BLaER1 (cell line): Measurements from ENCODE around the gene CD40.

Experiments used
- H3K27ac ChIP-seq: shearing (Covaris generic); formaldehyde crosslinking; 2 replicates; pipeline ENCODE4 v1.8.1; 2022
- H3K27me3 ChIP-seq: shearing (Covaris generic); formaldehyde crosslinking; 2 replicates; pipeline ENCODE4 v1.8.1; 2022
- H3K36me3 ChIP-seq: shearing (Covaris generic); formaldehyde crosslinking; 2 replicates; pipeline ENCODE4 v1.8.1; 2022
- H3K4me1 ChIP-seq: shearing (Covaris generic); formaldehyde crosslinking; 2 replicates; pipeline ENCODE4 v1.8.1; 2022
- H3K4me2 ChIP-seq: shearing (Covaris generic); formaldehyde crosslinking; 2 replicates; pipeline ENCODE4 v1.8.1; 2022
- H3K4me3 ChIP-seq: shearing (Covaris generic); formaldehyde crosslinking; 2 replicates; pipeline ENCODE4 v1.8.1; 2022
- H3K9ac ChIP-seq: shearing (Covaris generic); formaldehyde crosslinking; 2 replicates; pipeline ENCODE4 v1.8.1; 2022
- H3K9me3 ChIP-seq: shearing (Covaris generic); formaldehyde crosslinking; 2 replicates; pipeline ENCODE4 v1.8.1; 2022
- H4K20me1 ChIP-seq: shearing (Covaris generic); formaldehyde crosslinking; 2 replicates; pipeline ENCODE4 v1.8.1; 2022
- Cebpa-rat ChIP-seq: shearing (Covaris generic); IDR thresholded peaks from 2 replicates; pipeline ENCODE4 v1.8.1; 2022

The CD40 gene

GRCh38 chr20:46130534-46130933 lies 12.4 kb downstream of the CD40 start:
- Histone ChIP-seq H3K4me3 (no peak overlapping the region), H3K27me3 (no peaks in the 10 kb centered on the region), H3K4me2 (peak overlapping the region; percentile 39; the same call in 1 of the 2 replicates), H3K9me3 (no peaks in the 10 kb centered on the region), H3K27ac (no peak overlapping the region), H3K4me1 (peaks cover 45% of the 10 kb centered on the region), H3K9ac (no peak overlapping the region), H4K20me1 (peaks cover 12% of the 10 kb centered on the region; the same call in 1 of the 2 replicates), H3K36me3 (peaks cover 16% of the 10 kb centered on the region; the same call in 1 of the 2 replicates)
- TF ChIP-seq Cebpa-rat = no peak

GRCh38 chr20:46131396-46131795 lies 13.3 kb downstream of the CD40 start:
- Histone ChIP-seq H4K20me1 (peaks cover 12% of the 10 kb centered on the region; the same call in 1 of the 2 replicates), H3K4me1 (peaks cover 47% of the 10 kb centered on the region)

GRCh38 chr20:46132705-46133120 lies 14.6 kb downstream of the CD40 start:
- Histone ChIP-seq H3K36me3 (0 out of 2 replicates have a peak, but pooled peaks cover 5% of the 10 kb centered on the region), H3K27ac (no peak overlapping the region), H3K4me1 (peaks cover 45% of the 10 kb centered on the region), H3K9me3 (no peaks in the 10 kb centered on the region), H3K27me3 (no peaks in the 10 kb centered on the region), H3K4me3 (no peak overlapping the region), H3K9ac (no peak overlapping the region), H4K20me1 (peaks cover 12% of the 10 kb centered on the region; the same call in 1 of the 2 replicates), H3K4me2 (no peak overlapping the region; the same call in 1 of the 2 replicates)
- no peak for TF ChIP-seq Cebpa-rat

More at GRCh38 chr20:46131396-46131795, 13.3 kb downstream of the CD40 start:
- H3K9me3 ChIP-seq = no peaks in the 10 kb centered on the region
- no peak for TF ChIP-seq Cebpa-rat
- H3K36me3 ChIP-seq = peaks cover 7% of the 10 kb centered on the region; the same call in 1 of the 2 replicates
- no peak overlapping the region for H3K27ac ChIP-seq
- H3K4me3 ChIP-seq = no peak overlapping the region
- H3K4me2 ChIP-seq = no peak overlapping the region
- H3K9ac ChIP-seq = no peak overlapping the region
- H3K27me3 ChIP-seq = no peaks in the 10 kb centered on the region

- Histone ChIP-seq H3K4me3 (no peak overlapping the region), H3K9me3 (no peaks in the 10 kb centered on the region), H3K27ac (no peak overlapping the region), H3K4me2 (peak overlapping the region; percentile 42), H3K4me1 (peaks cover 32% of the 10 kb centered on the region), H3K36me3 (0 out of 2 replicates have a peak, but pooled peaks cover 1% of the 10 kb centered on the region), H3K27me3 (no peaks in the 10 kb centered on the region), H4K20me1 (peaks cover under 1% of the 10 kb centered on the region; the same call in 1 of the 2 replicates), H3K9ac (no peak overlapping the region)
- TF ChIP-seq Cebpa-rat = no peak
Observed at GRCh38 chr20:46133886-46134654, 16.0 kb downstream of the CD40 start.

- peak overlapping the region; percentile 42 for H3K4me2 ChIP-seq
- H3K36me3 ChIP-seq = no peaks in the 10 kb centered on the region
- H3K27me3 ChIP-seq = no peaks in the 10 kb centered on the region
- no peak overlapping the region for H3K4me3 ChIP-seq
- H3K9ac ChIP-seq = no peak overlapping the region
- no peaks in the 10 kb centered on the region for H3K9me3 ChIP-seq
- H3K27ac ChIP-seq = no peak overlapping the region
- H3K4me1 ChIP-seq = peaks cover 31% of the 10 kb centered on the region
- no peaks in the 10 kb centered on the region; the same call in 1 of the 2 replicates for H4K20me1 ChIP-seq
- TF ChIP-seq Cebpa-rat = no peak
Observed at GRCh38 chr20:46134716-46135115, 16.6 kb downstream of the CD40 start.

GRCh38 chr20:46135856-46136633 lies 17.9 kb downstream of the CD40 start:
- TF ChIP-seq Cebpa-rat = no peak
- no peak overlapping the region for H3K9ac ChIP-seq
- peak overlapping the region; percentile 39 for H3K4me2 ChIP-seq
- H3K9me3 ChIP-seq = no peaks in the 10 kb centered on the region
- no peaks in the 10 kb centered on the region for H3K27me3 ChIP-seq
- no peaks in the 10 kb centered on the region for H3K36me3 ChIP-seq
- no peak overlapping the region for H3K27ac ChIP-seq
- H3K4me1 ChIP-seq = peaks cover 28% of the 10 kb centered on the region
- no peaks in the 10 kb centered on the region for H4K20me1 ChIP-seq
- H3K4me3 ChIP-seq = no peak overlapping the region

GRCh38 chr20:46137816-46138215 lies 19.7 kb downstream of the CD40 start:
- no peak for TF ChIP-seq Cebpa-rat
- Histone ChIP-seq H3K4me2 (no peak overlapping the region), H3K36me3 (no peaks in the 10 kb centered on the region), H3K4me3 (no peak overlapping the region), H3K9me3 (no peaks in the 10 kb centered on the region), H3K27me3 (no peaks in the 10 kb centered on the region), H3K4me1 (peaks cover 28% of the 10 kb centered on the region), H3K9ac (no peak overlapping the region), H4K20me1 (no peaks in the 10 kb centered on the region), H3K27ac (no peak overlapping the region)

- H3K4me3 ChIP-seq = no peak overlapping the region
- H3K36me3 ChIP-seq = no peaks in the 10 kb centered on the region
- no peak overlapping the region for H3K9ac ChIP-seq
- peaks cover 20% of the 10 kb centered on the region for H3K4me1 ChIP-seq
- no peaks in the 10 kb centered on the region for H3K9me3 ChIP-seq
- TF ChIP-seq Cebpa-rat = no peak
- H3K27me3 ChIP-seq = no peaks in the 10 kb centered on the region
- no peaks in the 10 kb centered on the region for H4K20me1 ChIP-seq
- no peak overlapping the region for H3K4me2 ChIP-seq
- no peak overlapping the region for H3K27ac ChIP-seq
Observed at GRCh38 chr20:46139266-46139889, 21.3 kb downstream of the CD40 start.

- no peak overlapping the region for H3K4me2 ChIP-seq
- no peak for TF ChIP-seq Cebpa-rat
- H3K9ac ChIP-seq = no peak overlapping the region
- H4K20me1 ChIP-seq = no peaks in the 10 kb centered on the region
- H3K4me1 ChIP-seq = peaks cover 14% of the 10 kb centered on the region
- H3K4me3 ChIP-seq = no peak overlapping the region
- H3K27me3 ChIP-seq = no peaks in the 10 kb centered on the region
- no peaks in the 10 kb centered on the region for H3K36me3 ChIP-seq
- no peak overlapping the region for H3K27ac ChIP-seq
- H3K9me3 ChIP-seq = no peaks in the 10 kb centered on the region
Observed at GRCh38 chr20:46139908-46140482, 21.9 kb downstream of the CD40 start.
